ENCODE measurements around the gene SLC4A1AP. TPM values are rescaled to one million over a fixed set of nuclear protein-coding genes. Genes with fewer than 3 reads are reported as not detected.

SLC4A1AP gene
- total RNA-seq, 6 experiments from 2014 or later: 6.5 to 12.7 (median 8.5) TPM

DNA sequence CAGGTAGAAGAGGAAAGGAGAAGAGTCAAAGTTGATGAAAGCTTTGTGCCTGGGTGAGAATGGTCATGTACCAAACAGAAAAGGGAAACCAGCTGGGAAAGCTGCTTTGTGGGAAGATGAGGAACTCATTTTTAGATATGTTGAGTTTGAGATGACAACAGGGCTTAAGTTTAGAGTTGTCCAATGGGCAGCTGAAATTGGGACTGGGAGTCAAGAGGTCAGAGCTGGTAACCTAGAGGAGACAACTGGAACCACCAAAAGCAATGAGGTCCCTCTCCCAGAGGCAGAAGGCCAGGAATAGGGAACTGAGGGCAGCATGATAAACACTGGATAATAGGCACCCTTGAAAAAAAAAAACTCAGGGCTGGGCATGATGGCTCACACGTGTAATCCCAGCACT, 48.8 kb downstream of the SLC4A1AP start:
- no peak for ATAC-seq
- WGBS (ENCODE audit: insufficient coverage, low coverage, low lambda C conversion rate, missing lambda C conversion rate): 60% methylated on average over 1 of the region's 1 CpG
- intact Hi-C loops (cut with DNase I): no loop called here

DNA sequence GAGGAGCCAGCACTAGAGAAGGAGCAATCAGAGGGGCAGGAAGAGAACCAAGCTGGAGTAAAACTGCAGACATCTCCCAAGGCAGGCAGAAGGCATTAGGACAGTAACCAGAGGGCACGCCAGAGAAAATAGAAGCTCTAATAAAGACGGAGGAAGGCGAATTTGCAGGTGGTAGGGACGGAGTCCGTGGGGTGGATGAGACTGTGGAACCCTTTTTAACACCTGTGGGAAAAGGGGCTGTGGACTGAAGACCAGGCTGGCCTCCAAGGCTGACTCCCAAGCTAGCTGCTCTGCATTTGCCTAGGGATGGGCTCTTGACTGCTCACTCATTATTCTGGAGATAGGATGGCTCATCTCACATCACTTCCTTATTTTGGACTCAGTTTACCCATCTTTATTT, 49.5 kb downstream of the SLC4A1AP start:
- no peak overlapping the region for H3K27ac ChIP-seq
- no peak for DNase-seq
- H3K4me1 ChIP-seq: peaks cover 0 to 6% (median 0%) of the 10 kb centered on the region in 4 donors
- intact Hi-C loops (cut with DNase I): no loop called here
- H3K36me3 ChIP-seq: no peaks in the 10 kb centered on the region
- no peaks in the 10 kb centered on the region for H3K9me3 ChIP-seq
- H3K4me3 ChIP-seq: no peak overlapping the region
- H3K27me3 ChIP-seq: no peaks in the 10 kb centered on the region
- no peak for TF ChIP-seq POLR2A (IDR thresholded peaks at IDR 0.05)
- TF ChIP-seq, protein P1, sequence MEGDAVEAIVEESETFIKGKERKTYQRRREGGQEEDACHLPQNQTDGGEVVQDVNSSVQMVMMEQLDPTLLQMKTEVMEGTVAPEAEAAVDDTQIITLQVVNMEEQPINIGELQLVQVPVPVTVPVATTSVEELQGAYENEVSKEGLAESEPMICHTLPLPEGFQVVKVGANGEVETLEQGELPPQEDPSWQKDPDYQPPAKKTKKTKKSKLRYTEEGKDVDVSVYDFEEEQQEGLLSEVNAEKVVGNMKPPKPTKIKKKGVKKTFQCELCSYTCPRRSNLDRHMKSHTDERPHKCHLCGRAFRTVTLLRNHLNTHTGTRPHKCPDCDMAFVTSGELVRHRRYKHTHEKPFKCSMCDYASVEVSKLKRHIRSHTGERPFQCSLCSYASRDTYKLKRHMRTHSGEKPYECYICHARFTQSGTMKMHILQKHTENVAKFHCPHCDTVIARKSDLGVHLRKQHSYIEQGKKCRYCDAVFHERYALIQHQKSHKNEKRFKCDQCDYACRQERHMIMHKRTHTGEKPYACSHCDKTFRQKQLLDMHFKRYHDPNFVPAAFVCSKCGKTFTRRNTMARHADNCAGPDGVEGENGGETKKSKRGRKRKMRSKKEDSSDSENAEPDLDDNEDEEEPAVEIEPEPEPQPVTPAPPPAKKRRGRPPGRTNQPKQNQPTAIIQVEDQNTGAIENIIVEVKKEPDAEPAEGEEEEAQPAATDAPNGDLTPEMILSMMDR (IDR thresholded peaks at IDR 0.05): no peak
- WGBS (ENCODE audit: insufficient coverage, low coverage, low lambda C conversion rate, missing lambda C conversion rate): 82% methylated on average over 5 of the region's 5 CpGs
- ATAC-seq: no peak

More for the DNA sequence above, 48.8 kb downstream of the SLC4A1AP start:
- no peak overlapping the region for H3K4me3 ChIP-seq
- no peaks in the 10 kb centered on the region for H3K36me3 ChIP-seq
- TF ChIP-seq, protein P1 (IDR thresholded peaks at IDR 0.05): no peak
- TF ChIP-seq POLR2A (IDR thresholded peaks at IDR 0.05): no peak
- no peaks in the 10 kb centered on the region for H3K27me3 ChIP-seq
- peaks cover 0 to 6% (median 0%) of the 10 kb centered on the region in 4 donors for H3K4me1 ChIP-seq
- no peak for DNase-seq
- H3K27ac ChIP-seq: no peak overlapping the region
- no peaks in the 10 kb centered on the region for H3K9me3 ChIP-seq

DNA sequence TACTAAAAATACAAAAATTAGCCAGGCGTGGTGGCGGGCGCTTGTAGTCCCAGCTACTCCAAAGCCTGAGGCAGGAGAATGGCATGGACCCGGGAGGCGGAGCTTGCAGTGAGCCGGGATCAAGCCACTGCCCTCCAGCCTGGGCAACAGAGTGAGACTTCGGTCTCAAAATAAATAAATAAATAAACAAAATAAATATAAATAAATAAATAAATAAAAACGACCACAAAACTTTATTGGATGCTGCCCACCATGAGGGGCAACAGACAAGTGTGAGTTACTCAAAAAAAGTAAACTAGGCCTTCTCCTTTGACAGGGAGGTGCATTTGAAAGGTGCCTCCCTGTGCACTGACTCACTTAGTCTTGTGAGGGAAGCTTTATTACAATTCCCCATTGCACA, 50.4 kb downstream of the SLC4A1AP start:
- H3K4me1 ChIP-seq: peaks cover 0 to 6% (median 0%) of the 10 kb centered on the region in 4 donors
- H3K36me3 ChIP-seq: no peaks in the 10 kb centered on the region
- intact Hi-C loops (cut with DNase I): no loop called here
- 90% methylated on average over 8 of the region's 8 CpGs for WGBS (ENCODE audit: insufficient coverage, low coverage, low lambda C conversion rate, missing lambda C conversion rate)
- ATAC-seq (no peak), DNase-seq (no peak)
- H3K27ac ChIP-seq: no peak overlapping the region
- TF ChIP-seq, protein P1 (IDR thresholded peaks at IDR 0.05): no peak
- no peak for TF ChIP-seq POLR2A (IDR thresholded peaks at IDR 0.05)
- no peaks in the 10 kb centered on the region for H3K27me3 ChIP-seq
- no peaks in the 10 kb centered on the region for H3K9me3 ChIP-seq
- H3K4me3 ChIP-seq: no peak overlapping the region

DNA sequence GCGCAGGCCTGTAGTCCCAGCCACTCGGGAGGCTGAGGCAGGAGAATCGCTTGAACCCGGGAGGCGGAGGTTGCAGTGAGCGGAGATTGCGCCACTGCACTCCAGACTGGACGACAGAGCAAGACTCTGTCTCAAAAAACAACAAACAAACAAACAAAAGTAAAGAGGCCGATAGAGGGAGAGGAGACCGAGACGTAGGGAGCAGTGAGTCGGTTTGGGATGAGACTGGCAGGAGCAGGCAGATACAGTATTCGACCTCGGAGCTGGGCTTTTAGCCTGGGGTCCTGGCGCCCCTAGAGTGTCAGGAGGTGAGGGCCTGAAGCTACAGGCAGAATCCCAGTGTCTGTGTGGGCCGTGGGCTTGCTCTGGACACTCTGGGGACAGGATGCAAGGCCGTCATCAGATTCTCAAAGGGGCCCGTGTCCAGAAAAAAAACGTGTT, 51.2 kb downstream of the SLC4A1AP start:
- no peaks in the 10 kb centered on the region for H3K36me3 ChIP-seq
- no peaks in the 10 kb centered on the region for H3K9me3 ChIP-seq
- no peak for DNase-seq
- WGBS (ENCODE audit: insufficient coverage, low coverage, low lambda C conversion rate, missing lambda C conversion rate): 62% methylated on average over 10 of the region's 19 CpGs
- H3K4me3 ChIP-seq: peak overlapping the region in 1 of 3 donors; percentile 2
- TF ChIP-seq, protein P1 (IDR thresholded peaks at IDR 0.05): no peak
- TF ChIP-seq POLR2A (IDR thresholded peaks at IDR 0.05): no peak
- no peaks in the 10 kb centered on the region for H3K27me3 ChIP-seq
- no peak overlapping the region for H3K27ac ChIP-seq
- H3K4me1 ChIP-seq: peaks cover 0 to 6% (median 0%) of the 10 kb centered on the region in 4 donors
- no peak for ATAC-seq
- intact Hi-C loops (cut with DNase I): no loop called here

All from right lobe of liver (tissue), 6 donors.